SJSA1 (cell line): ENCODE measurements around the gene AMH. TPM values are rescaled to one million over a fixed set of nuclear protein-coding genes. Genes with fewer than 3 reads are reported as not detected.

Source experiments
- DNase-seq, 2 experiments: peaks; one replicate each; pipeline ENCODE4 v3.0.0-alpha.2; 2015 to 2020; ENCODE audit warnings: low spot score in 2 of 2, low read depth in 1 of 2
- H3K27ac ChIP-seq: fragments of 250-450 bp; sonication (Bioruptor Pico); 2 replicates; pipeline ENCODE4 v1.5.1; 2020; ENCODE audit warnings: mild to moderate bottlenecking, moderate library complexity
- H3K27me3 ChIP-seq: fragments of 250-450 bp; sonication (Bioruptor Pico); replicated peaks from 2 replicates; pipeline ENCODE4 v1.5.1; 2020; ENCODE audit warnings: mild to moderate bottlenecking, moderate library complexity
- H3K36me3 ChIP-seq: fragments of 250-450 bp; sonication (Bioruptor Pico); 2 replicates; pipeline ENCODE4 v1.5.1; 2020; ENCODE audit warnings: mild to moderate bottlenecking
- H3K4me1 ChIP-seq: fragments of 250-450 bp; sonication (Bioruptor Pico); replicated peaks from 2 replicates; pipeline ENCODE4 v1.6.1; 2021; ENCODE audit warnings: mild to moderate bottlenecking
- H3K4me3 ChIP-seq: fragments of 250-450 bp; sonication (Bioruptor Pico); 2 replicates; pipeline ENCODE4 v1.5.1; 2020; ENCODE audit warnings: mild to moderate bottlenecking
- H3K9me3 ChIP-seq: fragments of 250-450 bp; sonication (Bioruptor Pico); replicated peaks from 2 replicates; pipeline ENCODE4 v1.5.1; 2020; ENCODE audit warnings: mild to moderate bottlenecking
- total RNA-seq: library from RNA; depleted of rRNA; stranded (reverse); fragments of >200 nt; shearing (Covaris generic); gene quantifications from 2 replicates; pipeline ENCODE4 v1.2.3, GENCODE V29; 2014; rRNA removed

AMH gene
- total RNA-seq, 1 experiment from 2014 or later = 0.58 TPM

GRCh38 chr19:2294687-2295335 lies 45.7 kb downstream of the AMH start:
- Histone ChIP-seq H3K4me3 (no peak overlapping the region), H3K36me3 (no peaks in the 10 kb centered on the region), H3K27ac (no peak overlapping the region), H3K9me3 (no peaks in the 10 kb centered on the region), H3K4me1 (no peaks in the 10 kb centered on the region), H3K27me3 (no peaks in the 10 kb centered on the region; the same call in 1 of the 2 replicates)
- DNase-seq = no peak

GRCh38 chr19:2296141-2296540 lies 47.0 kb downstream of the AMH start:
- H3K27ac ChIP-seq = no peak overlapping the region
- no peaks in the 10 kb centered on the region for H3K4me1 ChIP-seq
- no peak overlapping the region for H3K4me3 ChIP-seq
- DNase-seq = no peak
- H3K36me3 ChIP-seq = no peaks in the 10 kb centered on the region
- H3K27me3 ChIP-seq = no peaks in the 10 kb centered on the region
- no peaks in the 10 kb centered on the region for H3K9me3 ChIP-seq

- DNase-seq = no peak
- H3K36me3 ChIP-seq = no peaks in the 10 kb centered on the region
- no peaks in the 10 kb centered on the region for H3K9me3 ChIP-seq
- no peaks in the 10 kb centered on the region for H3K27me3 ChIP-seq
- H3K4me1 ChIP-seq = no peaks in the 10 kb centered on the region
- no peak overlapping the region for H3K4me3 ChIP-seq
- H3K27ac ChIP-seq = no peak overlapping the region
Measured at GRCh38 chr19:2300533-2300932, 51.4 kb downstream of the AMH start.

Other genes with a start within 250 kb of the AMH start
- 25.7 and 32.6 TPM in 2 replicates for gene BTBD2, start 233.6 kb upstream of the AMH start, total RNA-seq
- gene MKNK2, start 198.1 kb upstream of the AMH start, total RNA-seq = 18.7 and 31.6 TPM in 2 replicates
- gene MOB3A, start 153.0 kb upstream of the AMH start, total RNA-seq = 10.1 and 20.6 TPM in 2 replicates
- gene IZUMO4, start 152.4 kb upstream of the AMH start, total RNA-seq = 1.9 TPM in 1 of 2 replicates, not detected in the other
- 66.5 and 78.9 TPM in 2 replicates for gene AP3D1, start 97.8 kb upstream of the AMH start, total RNA-seq
- gene DOT1L, start 85.4 kb upstream of the AMH start, total RNA-seq = 5.9 and 7.8 TPM in 2 replicates
- gene PLEKHJ1, start 13.0 kb upstream of the AMH start, total RNA-seq = 91.7 and 116 TPM in 2 replicates
- 13.8 and 44.9 TPM in 2 replicates for gene SF3A2, start 12.5 kb upstream of the AMH start, total RNA-seq
- not detected in 2 replicates for gene JSRP1, start 7.1 kb downstream of the AMH start, total RNA-seq
- gene PEAK3, start 32.9 kb downstream of the AMH start, total RNA-seq = not detected in 2 replicates
- not detected in 2 replicates for gene LINGO3, start 58.8 kb downstream of the AMH start, total RNA-seq
- gene LSM7, start 79.3 kb downstream of the AMH start, total RNA-seq = 218 and 270 TPM in 2 replicates
- gene SPPL2B, start 79.4 kb downstream of the AMH start, total RNA-seq = 32.2 and 45.2 TPM in 2 replicates
- gene TMPRSS9, start 110.9 kb downstream of the AMH start, total RNA-seq = not detected in 2 replicates
- gene TIMM13, start 178.3 kb downstream of the AMH start, total RNA-seq = 48.8 and 86.2 TPM in 2 replicates
- gene LMNB2, start 207.6 kb downstream of the AMH start, total RNA-seq = 275 and 316 TPM in 2 replicates
- gene GADD45B, start 226.8 kb downstream of the AMH start, total RNA-seq = 112 and 132 TPM in 2 replicates